ENCODE data around the gene CFAP299.

DNA sequence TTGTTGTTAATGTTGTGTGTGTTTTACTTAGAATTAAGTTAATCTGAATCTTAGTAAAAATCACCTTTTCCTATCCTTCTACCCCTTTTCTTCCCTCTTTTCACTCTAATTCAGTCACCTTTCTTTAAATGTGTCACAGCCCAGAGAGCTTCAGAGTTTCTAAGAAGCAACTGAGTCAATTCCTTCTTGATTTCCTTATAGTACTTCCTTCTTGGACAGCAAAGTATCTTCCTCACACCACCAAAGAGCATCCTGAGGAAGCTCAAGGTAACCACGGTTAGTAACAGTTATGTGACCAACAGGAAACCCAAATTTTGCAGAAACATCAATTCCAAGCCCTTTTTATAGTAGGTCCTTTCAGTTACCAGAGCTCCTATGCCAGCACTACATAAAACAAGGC lies 451.8 kb downstream of the CFAP299 start:
- TF ChIP-seq POLR2A (IDR thresholded peaks at IDR 0.05) = no peak
- no peak for TF ChIP-seq POLR2AphosphoS5 (IDR thresholded peaks at IDR 0.05)
- TF ChIP-seq CTCF (IDR thresholded peaks at IDR 0.05) = no peak
